Hepatocyte (in vitro differentiated cells): ENCODE results near the gene LRRTM1. TPM values are rescaled to one million over a fixed set of nuclear protein-coding genes. Genes with fewer than 3 reads are reported as not detected.
A peak's percentile ranks its signal among the peaks of the same experiment; 100 is the strongest.

Experiments
- DNase-seq: peaks from one replicate; pipeline ENCODE4 v3.0.0-alpha.2; 2016; ENCODE audit warnings: low spot score
- H2AFZ ChIP-seq: fragments of 200-600 bp; sonication (generic); 2 replicates; pipeline ENCODE4 v1.6.0; 2016; ENCODE audit warnings: antibody characterized with exemption, mild to moderate bottlenecking
- H3K27ac ChIP-seq: fragments of 200-600 bp; sonication (generic); 2 replicates; pipeline ENCODE4 v1.5.1; 2016; ENCODE audit warnings: mild to moderate bottlenecking
- H3K27me3 ChIP-seq: fragments of 200-600 bp; sonication (generic); 2 replicates; pipeline ENCODE4 v1.6.1; 2016
- H3K36me3 ChIP-seq: fragments of 200-600 bp; sonication (generic); replicated peaks from 2 replicates; pipeline ENCODE4 v1.5.1; 2016; ENCODE audit warnings: low read depth; ENCODE audit not compliant: insufficient read depth
- H3K4me1 ChIP-seq: fragments of 200-600 bp; sonication (generic); 2 replicates; pipeline ENCODE4 v1.5.1; 2016; ENCODE audit warnings: mild to moderate bottlenecking, moderate library complexity; ENCODE audit not compliant: insufficient read depth
- H3K4me2 ChIP-seq: fragments of 200-600 bp; sonication (generic); 2 replicates; pipeline ENCODE4 v1.6.0; 2016
- H3K4me3 ChIP-seq: fragments of 200-600 bp; sonication (generic); 2 replicates; pipeline ENCODE4 v1.5.1; 2016; ENCODE audit warnings: mild to moderate bottlenecking
- H3K79me2 ChIP-seq: fragments of 200-600 bp; sonication (generic); 2 replicates; pipeline ENCODE4 v1.6.0; 2017; ENCODE audit warnings: mild to moderate bottlenecking
- H3K9me2 ChIP-seq: fragments of 200-600 bp; sonication (generic); replicated peaks from 2 replicates; pipeline ENCODE4 v1.6.0; 2017; ENCODE audit warnings: mild to moderate bottlenecking; ENCODE audit not compliant: insufficient read depth
- H3K9me3 ChIP-seq: fragments of 200-600 bp; sonication (generic); 2 replicates; pipeline ENCODE4 v1.5.1; 2016; ENCODE audit warnings: low read depth, mild to moderate bottlenecking
- H4K20me1 ChIP-seq: fragments of 200-600 bp; sonication (generic); 2 replicates; pipeline ENCODE4 v1.6.0; 2016; ENCODE audit warnings: mild to moderate bottlenecking; ENCODE audit not compliant: insufficient read depth, poor library complexity, severe bottlenecking
- EZH2 ChIP-seq: fragments of 200-600 bp; sonication (generic); IDR thresholded peaks from 2 replicates; pipeline ENCODE4 v1.6.1; 2016; ENCODE audit warnings: antibody characterized with exemption, mild to moderate bottlenecking, borderline replicate concordance
- EZH2phosphoT487 ChIP-seq: fragments of 200-600 bp; sonication (generic); IDR thresholded peaks from one replicate; pipeline ENCODE4 v1.6.1; 2018; ENCODE audit warnings: antibody characterized with exemption, mild to moderate bottlenecking, low read depth, moderate library complexity; ENCODE audit not compliant: unreplicated experiment, severe bottlenecking
- WGBS: methylation state at CpG from one replicate; pipeline ENCODE4 v1.1.6; 2016; ENCODE audit warnings: low lambda C conversion rate; ENCODE audit errors: missing lambda C conversion rate; 5-methylcytosine and 5-hydroxymethylcytosine counted together
- polyA plus RNA-seq: library from polyadenylated mRNA; unstranded; fragments of >200 nt; fragmentation: Nextera tagmentation; extraction: Ambion mirVana; gene quantifications from 2 replicates; pipeline ENCODE4 v1.2.1, GENCODE V29; 2016
- total RNA-seq: library from RNA; depleted of rRNA; stranded (reverse); fragments of >200 nt; gene quantifications from 2 replicates; pipeline ENCODE4 v1.2.3, GENCODE V29; 2014
- TF ChIP-seq, protein P1 (sequence below): fragments of 200-600 bp; sonication (generic); IDR thresholded peaks from 2 replicates; pipeline ENCODE4 v1.5.1; 2016; ENCODE audit warnings: antibody characterized with exemption, mild to moderate bottlenecking; ENCODE audit not compliant: poor library complexity

Gene LRRTM1, protein sequence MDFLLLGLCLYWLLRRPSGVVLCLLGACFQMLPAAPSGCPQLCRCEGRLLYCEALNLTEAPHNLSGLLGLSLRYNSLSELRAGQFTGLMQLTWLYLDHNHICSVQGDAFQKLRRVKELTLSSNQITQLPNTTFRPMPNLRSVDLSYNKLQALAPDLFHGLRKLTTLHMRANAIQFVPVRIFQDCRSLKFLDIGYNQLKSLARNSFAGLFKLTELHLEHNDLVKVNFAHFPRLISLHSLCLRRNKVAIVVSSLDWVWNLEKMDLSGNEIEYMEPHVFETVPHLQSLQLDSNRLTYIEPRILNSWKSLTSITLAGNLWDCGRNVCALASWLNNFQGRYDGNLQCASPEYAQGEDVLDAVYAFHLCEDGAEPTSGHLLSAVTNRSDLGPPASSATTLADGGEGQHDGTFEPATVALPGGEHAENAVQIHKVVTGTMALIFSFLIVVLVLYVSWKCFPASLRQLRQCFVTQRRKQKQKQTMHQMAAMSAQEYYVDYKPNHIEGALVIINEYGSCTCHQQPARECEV
- total RNA-seq (1.0 and 1.3 TPM in 2 replicates), polyA plus RNA-seq (1.9 and 2.7 TPM in 2 replicates)

DNA sequence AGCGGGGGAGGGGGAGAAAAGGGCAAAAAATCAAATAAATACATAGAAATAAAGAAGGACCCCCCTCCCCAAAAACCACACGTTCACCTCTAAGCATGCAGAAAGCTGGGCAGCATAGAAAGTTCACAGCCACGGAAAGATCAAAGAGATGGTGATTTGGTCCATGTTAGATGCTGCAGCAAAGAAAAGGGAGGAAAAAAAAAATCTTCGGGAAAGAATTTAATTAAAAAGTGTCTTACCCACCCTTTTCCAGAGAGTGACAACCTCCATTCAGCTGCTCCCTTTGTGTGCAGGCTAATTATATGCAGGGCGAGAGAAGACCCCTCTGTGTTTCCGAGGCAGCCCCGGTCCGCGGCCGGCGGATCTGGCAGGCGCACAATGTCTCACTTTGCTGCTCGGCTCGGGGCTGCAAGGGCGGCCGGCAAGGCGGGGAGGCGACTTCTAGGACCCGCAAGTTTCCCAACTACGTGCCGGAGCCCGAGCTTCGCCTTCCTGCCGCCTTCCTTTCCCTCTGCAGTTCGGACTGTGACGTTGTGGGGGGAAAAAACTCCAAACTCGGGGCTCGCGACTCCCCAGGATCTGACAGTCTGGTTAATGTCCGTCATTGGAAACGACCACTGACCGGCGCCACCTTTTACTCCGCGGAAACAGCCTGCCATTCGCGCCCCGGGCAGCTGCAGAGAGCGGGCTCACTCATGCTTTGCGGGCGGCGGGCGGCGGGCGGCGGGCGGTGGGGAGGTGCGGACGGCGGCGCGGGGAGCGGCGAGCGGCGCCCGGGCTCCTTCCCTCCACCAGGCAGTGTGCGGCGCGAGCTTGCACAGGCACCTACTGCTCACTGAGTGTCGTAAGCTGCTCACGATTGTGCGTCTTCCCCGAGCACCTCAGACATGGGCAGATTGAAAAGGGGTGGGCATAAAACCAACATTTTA, at the start of gene LRRTM1:
Gene LRRTM1 (minus strand): TSS at position 844 of the 929 bp plus-strand sequence. CDS start 933 bp downstream, outside the sequence.
- DNase-seq = peak; percentile 57
- peak within 1 kb of the TSS; percentile 99 for H3K4me2 ChIP-seq

DNA sequence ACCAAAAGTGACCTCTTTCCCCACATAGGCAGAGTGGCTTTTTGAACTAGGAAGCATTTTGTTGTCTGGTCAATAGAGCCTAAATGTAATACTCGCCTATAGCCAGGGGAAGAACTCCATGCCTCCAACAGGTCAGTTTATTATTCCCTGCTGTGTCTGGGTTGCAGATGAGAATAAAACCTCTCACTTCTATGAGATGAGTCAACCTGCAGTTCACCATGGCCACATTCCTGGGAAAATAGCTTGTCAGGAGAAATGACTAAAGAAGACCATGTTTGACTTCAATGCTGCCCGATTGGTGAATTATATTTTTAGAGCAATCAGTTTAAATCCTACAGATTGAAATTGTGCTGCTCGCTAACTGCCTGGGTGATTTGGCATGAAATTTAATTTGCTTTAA, 46.7 kb upstream of the LRRTM1 start:
- no peak overlapping the region for H2AFZ ChIP-seq
- no peak overlapping the region for H3K27ac ChIP-seq
- no peaks in the 10 kb centered on the region for H3K36me3 ChIP-seq
- H3K4me2 ChIP-seq = no peak overlapping the region
- 89% methylated on average over 3 of the region's 3 CpGs for WGBS
- no peaks in the 10 kb centered on the region for H3K79me2 ChIP-seq
- H4K20me1 ChIP-seq = no peaks in the 10 kb centered on the region
- no peak for DNase-seq
- H3K27me3 ChIP-seq = no peaks in the 10 kb centered on the region
- no peaks in the 10 kb centered on the region for H3K9me3 ChIP-seq
- TF ChIP-seq, protein P1, sequence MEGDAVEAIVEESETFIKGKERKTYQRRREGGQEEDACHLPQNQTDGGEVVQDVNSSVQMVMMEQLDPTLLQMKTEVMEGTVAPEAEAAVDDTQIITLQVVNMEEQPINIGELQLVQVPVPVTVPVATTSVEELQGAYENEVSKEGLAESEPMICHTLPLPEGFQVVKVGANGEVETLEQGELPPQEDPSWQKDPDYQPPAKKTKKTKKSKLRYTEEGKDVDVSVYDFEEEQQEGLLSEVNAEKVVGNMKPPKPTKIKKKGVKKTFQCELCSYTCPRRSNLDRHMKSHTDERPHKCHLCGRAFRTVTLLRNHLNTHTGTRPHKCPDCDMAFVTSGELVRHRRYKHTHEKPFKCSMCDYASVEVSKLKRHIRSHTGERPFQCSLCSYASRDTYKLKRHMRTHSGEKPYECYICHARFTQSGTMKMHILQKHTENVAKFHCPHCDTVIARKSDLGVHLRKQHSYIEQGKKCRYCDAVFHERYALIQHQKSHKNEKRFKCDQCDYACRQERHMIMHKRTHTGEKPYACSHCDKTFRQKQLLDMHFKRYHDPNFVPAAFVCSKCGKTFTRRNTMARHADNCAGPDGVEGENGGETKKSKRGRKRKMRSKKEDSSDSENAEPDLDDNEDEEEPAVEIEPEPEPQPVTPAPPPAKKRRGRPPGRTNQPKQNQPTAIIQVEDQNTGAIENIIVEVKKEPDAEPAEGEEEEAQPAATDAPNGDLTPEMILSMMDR = no peak
- no peak for TF ChIP-seq EZH2
- no peak for TF ChIP-seq EZH2phosphoT487
- H3K4me3 ChIP-seq = no peak overlapping the region
- no peaks in the 10 kb centered on the region for H3K4me1 ChIP-seq
- H3K9me2 ChIP-seq = no peaks in the 10 kb centered on the region

More for the DNA sequence above, at the start of gene LRRTM1:
- no peaks in the 10 kb centered on the region for H4K20me1 ChIP-seq
- H3K9me2 ChIP-seq = no peaks in the 10 kb centered on the region
- under 1% methylated on average over 60 of the region's 64 CpGs for WGBS
- no peaks in the 10 kb centered on the region for H3K79me2 ChIP-seq
- no peaks in the 10 kb centered on the region for H3K9me3 ChIP-seq
- H3K36me3 ChIP-seq = no peaks in the 10 kb centered on the region
- H3K4me3 ChIP-seq = peak within 1 kb of the TSS; percentile 79
- peak; percentile 9 for TF ChIP-seq EZH2
- no peak for TF ChIP-seq EZH2phosphoT487
- TF ChIP-seq, protein P1 = peak; percentile 15
- H3K27ac ChIP-seq = no peak within 1 kb of the TSS
- peak within 1 kb of the TSS; percentile 66 for H2AFZ ChIP-seq
- H3K4me1 ChIP-seq = peaks cover 21% of the 10 kb centered on the region
- peaks cover 75% of the 10 kb centered on the region for H3K27me3 ChIP-seq

DNA sequence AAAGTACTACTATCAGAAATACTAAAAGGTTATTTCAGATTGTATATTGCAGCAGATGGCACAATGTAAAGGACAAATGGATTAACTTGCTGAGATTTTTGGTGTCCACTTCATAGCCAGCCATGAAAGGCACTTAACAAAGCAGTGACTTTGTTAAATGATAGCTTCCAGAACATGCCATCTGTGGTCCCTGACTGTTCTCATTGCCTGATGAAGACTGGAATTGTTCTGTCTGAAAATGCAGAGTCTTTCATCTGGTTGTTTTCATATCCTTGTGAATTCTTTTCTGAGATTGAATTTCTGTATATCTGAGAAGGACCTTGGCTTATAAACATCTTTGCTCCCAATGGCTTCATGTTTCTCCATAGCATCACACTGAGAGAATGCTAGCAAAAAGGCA, 44.4 kb upstream of the LRRTM1 start:
- DNase-seq = no peak
- no peaks in the 10 kb centered on the region for H3K9me3 ChIP-seq
- H3K9me2 ChIP-seq = no peaks in the 10 kb centered on the region
- H4K20me1 ChIP-seq = no peaks in the 10 kb centered on the region
- TF ChIP-seq EZH2 (no peak), EZH2phosphoT487 (no peak)
- TF ChIP-seq, protein P1 = no peak
- H2AFZ ChIP-seq = no peak overlapping the region
- H3K79me2 ChIP-seq = no peaks in the 10 kb centered on the region
- H3K4me2 ChIP-seq = no peak overlapping the region
- H3K27me3 ChIP-seq = no peaks in the 10 kb centered on the region
- no peak overlapping the region for H3K4me3 ChIP-seq
- H3K36me3 ChIP-seq = no peaks in the 10 kb centered on the region
- no peak overlapping the region for H3K27ac ChIP-seq
- no peaks in the 10 kb centered on the region for H3K4me1 ChIP-seq
